ENCODE results near the gene C1orf232. TPM values are rescaled to one million over a fixed set of nuclear protein-coding genes. Genes with fewer than 3 reads are reported as not detected.

Gene C1orf232
- total RNA-seq, 4 donors from 2014 or later: not detected

DNA sequence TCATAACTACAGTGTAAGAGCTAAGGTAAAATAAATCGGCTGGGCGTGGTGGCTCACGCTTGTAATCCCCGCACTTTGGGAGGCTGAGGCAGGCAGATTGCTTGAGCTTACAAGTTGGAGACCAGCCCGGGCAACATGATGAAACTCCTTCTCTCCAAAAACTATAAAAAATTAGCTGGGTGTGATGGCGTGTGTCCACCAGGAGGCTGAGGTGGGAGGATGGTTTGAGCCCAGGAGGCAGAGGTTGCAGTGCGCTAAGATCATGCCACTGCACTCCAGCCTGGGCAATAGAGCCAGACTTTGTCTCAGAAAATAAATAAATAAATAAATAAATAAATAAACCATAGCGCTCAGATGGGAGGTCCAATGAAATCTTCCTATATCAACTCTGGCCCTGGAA is 26.6 kb downstream of the C1orf232 start:
- intact Hi-C loops (cut with DNase I; ENCODE audit: low total_unique reads): loop anchor here (10.0 kb wide), 1 partner anchor 107 kb away; no protein-coding TSS in a partner anchor
- in situ Hi-C loops (cut with MboI; ENCODE audit: low pct_ligation_motif_present in 1 of 4, low pct_unique_long_range_greater_than_20kb in 1 of 4, low sequenced_read_pairs in 3 of 4): loop anchor here in 2 of 4 donors (5.0 to 25.0 kb wide), 3 partner anchors 35 to 105 kb away; partner anchors contain the start of gene SLC30A2 (in 2 of the 2)

DNA sequence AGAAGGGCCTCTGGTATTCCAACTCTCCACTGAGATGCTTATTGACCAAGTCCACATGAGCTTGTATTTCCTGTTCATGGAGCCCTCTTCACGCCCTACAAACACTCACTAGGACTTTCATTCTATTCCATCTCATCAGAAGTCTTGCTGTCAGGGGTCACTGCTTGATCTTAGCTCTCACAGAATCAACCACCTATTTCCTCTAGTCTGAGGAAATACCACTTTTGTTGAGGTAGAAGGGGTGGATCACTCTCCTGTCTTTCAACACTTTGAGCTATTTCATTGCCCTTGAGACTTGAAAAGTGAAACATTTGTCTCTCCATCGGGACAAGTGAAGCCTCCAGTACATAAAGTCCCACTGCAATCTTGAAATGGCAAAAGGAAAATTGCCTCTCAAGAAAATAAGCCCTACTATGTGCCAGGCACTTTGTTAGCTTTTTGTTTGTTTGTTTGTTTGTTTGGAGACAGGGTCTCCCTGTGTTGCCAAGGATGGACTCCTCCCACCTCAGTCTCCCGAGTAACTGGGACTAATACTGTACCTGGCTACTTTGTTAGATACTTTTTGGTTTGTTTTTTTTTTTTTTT is 29.7 kb downstream of the C1orf232 start:
- Histone ChIP-seq H3K9me3 (no peaks in the 10 kb centered on the region), H3K4me3 (no peak overlapping the region), H3K36me3 (no peaks in the 10 kb centered on the region), H3K27me3 (no peaks in the 10 kb centered on the region), H3K27ac (no peak overlapping the region), H3K4me1 (no peaks in the 10 kb centered on the region)
- in situ Hi-C loops (cut with MboI; ENCODE audit: low pct_ligation_motif_present in 1 of 4, low pct_unique_long_range_greater_than_20kb in 1 of 4, low sequenced_read_pairs in 3 of 4): loop anchor here in 1 of 4 donors (25.0 kb wide), 1 partner anchor 102 kb away; the partner anchor contains the start of gene SLC30A2
- DNase-seq: no peak
- TF ChIP-seq POLR2AphosphoS5 (IDR thresholded peaks at IDR 0.05) (no peak), POLR2A (IDR thresholded peaks at IDR 0.05) (no peak)
- 65 to 74% methylated on average over 3 of the region's 3 CpGs for WGBS, 2 donors (ENCODE audit: low coverage in 1 of 2)
- intact Hi-C loops (cut with DNase I; ENCODE audit: low total_unique reads): no loop called here

More for the DNA sequence above, 26.6 kb downstream of the C1orf232 start:
- no peak for DNase-seq
- TF ChIP-seq, protein P1, sequence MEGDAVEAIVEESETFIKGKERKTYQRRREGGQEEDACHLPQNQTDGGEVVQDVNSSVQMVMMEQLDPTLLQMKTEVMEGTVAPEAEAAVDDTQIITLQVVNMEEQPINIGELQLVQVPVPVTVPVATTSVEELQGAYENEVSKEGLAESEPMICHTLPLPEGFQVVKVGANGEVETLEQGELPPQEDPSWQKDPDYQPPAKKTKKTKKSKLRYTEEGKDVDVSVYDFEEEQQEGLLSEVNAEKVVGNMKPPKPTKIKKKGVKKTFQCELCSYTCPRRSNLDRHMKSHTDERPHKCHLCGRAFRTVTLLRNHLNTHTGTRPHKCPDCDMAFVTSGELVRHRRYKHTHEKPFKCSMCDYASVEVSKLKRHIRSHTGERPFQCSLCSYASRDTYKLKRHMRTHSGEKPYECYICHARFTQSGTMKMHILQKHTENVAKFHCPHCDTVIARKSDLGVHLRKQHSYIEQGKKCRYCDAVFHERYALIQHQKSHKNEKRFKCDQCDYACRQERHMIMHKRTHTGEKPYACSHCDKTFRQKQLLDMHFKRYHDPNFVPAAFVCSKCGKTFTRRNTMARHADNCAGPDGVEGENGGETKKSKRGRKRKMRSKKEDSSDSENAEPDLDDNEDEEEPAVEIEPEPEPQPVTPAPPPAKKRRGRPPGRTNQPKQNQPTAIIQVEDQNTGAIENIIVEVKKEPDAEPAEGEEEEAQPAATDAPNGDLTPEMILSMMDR (IDR thresholded peaks at IDR 0.05): no peak
- TF ChIP-seq POLR2AphosphoS5 (IDR thresholded peaks at IDR 0.05) (no peak), POLR2A (IDR thresholded peaks at IDR 0.05) (no peak), EP300 (IDR thresholded peaks at IDR 0.05; ENCODE audit: low read depth) (no peak)
- 88 to 89% methylated on average over 3 to 8 of the region's 8 CpGs for WGBS, 2 donors (ENCODE audit: low coverage in 1 of 2)
- Histone ChIP-seq H3K27me3 (no peaks in the 10 kb centered on the region), H3K4me3 (no peak overlapping the region), H3K9me3 (no peaks in the 10 kb centered on the region), H3K36me3 (no peaks in the 10 kb centered on the region), H3K27ac (no peak overlapping the region), H3K4me1 (no peaks in the 10 kb centered on the region)

DNA sequence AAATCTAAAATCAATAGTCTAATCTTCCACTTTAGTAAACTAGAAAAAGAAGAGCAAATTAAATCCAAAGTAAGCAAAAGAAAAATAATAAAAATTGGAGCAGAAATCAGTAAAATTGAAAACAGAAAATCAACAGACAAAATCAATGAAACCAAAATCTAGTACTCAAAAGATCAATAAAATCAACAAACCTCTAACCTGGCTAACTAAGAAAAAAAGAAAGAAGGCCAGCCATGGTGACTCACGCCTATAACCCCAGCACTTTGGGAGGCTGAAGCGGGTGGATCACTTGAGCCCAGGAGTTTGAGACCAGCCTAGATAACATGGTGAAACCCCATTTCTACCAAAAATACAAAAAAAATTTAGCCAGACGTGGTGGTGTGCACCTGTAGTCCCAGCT is 34.3 kb downstream of the C1orf232 start:
- DNase-seq: no peak
- H3K27ac ChIP-seq: no peak overlapping the region
- 90% methylated on average over 3 of the region's 3 CpGs; no CpG with 5 or more reads in 1 of the 2 donors for WGBS, 2 donors (ENCODE audit: low coverage in 1 of 2)
- no peaks in the 10 kb centered on the region for H3K36me3 ChIP-seq
- H3K4me1 ChIP-seq: no peaks in the 10 kb centered on the region
- no peak for TF ChIP-seq POLR2AphosphoS5 (IDR thresholded peaks at IDR 0.05)
- TF ChIP-seq EP300 (IDR thresholded peaks at IDR 0.05; ENCODE audit: low read depth): no peak
- TF ChIP-seq, protein P1 (IDR thresholded peaks at IDR 0.05): no peak
- no peak for TF ChIP-seq POLR2A (IDR thresholded peaks at IDR 0.05)
- H3K4me3 ChIP-seq: no peak overlapping the region
- in situ Hi-C loops (cut with MboI; ENCODE audit: low pct_ligation_motif_present in 1 of 4, low pct_unique_long_range_greater_than_20kb in 1 of 4, low sequenced_read_pairs in 3 of 4): loop anchor here in 1 of 4 donors (25.0 kb wide), 1 partner anchor 97 kb away; the partner anchor contains the start of gene SLC30A2
- no peaks in the 10 kb centered on the region for H3K9me3 ChIP-seq
- intact Hi-C loops (cut with DNase I; ENCODE audit: low total_unique reads): no loop called here
- H3K27me3 ChIP-seq: no peaks in the 10 kb centered on the region

DNA sequence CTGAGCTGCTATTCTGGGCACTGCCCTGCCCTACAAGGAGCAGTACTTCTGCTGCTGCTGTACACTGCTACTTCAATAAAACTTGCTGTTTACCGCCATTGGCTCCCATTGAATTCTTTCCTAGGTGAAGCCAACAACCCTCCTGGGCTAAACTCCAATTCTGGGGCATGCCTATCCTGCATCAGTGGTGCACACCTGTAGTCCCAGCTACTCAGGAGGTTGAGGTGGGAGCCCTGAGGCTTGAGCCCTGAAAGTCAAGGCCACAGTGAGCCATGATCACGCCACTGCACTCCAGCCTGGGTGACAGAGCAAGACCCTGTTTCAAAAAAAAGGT is 36.0 kb downstream of the C1orf232 start:
- H3K27ac ChIP-seq: no peak overlapping the region
- H3K27me3 ChIP-seq: no peaks in the 10 kb centered on the region
- no peaks in the 10 kb centered on the region for H3K9me3 ChIP-seq
- H3K4me1 ChIP-seq: peaks cover 0 to 16% (median 8%) of the 10 kb centered on the region in 4 donors
- no peak for DNase-seq
- intact Hi-C loops (cut with DNase I; ENCODE audit: low total_unique reads): no loop called here
- in situ Hi-C loops (cut with MboI; ENCODE audit: low pct_ligation_motif_present in 1 of 4, low pct_unique_long_range_greater_than_20kb in 1 of 4, low sequenced_read_pairs in 3 of 4): loop anchor here in 1 of 4 donors (25.0 kb wide), 1 partner anchor 96 kb away; the partner anchor contains the start of gene SLC30A2
- no peak for TF ChIP-seq EP300 (IDR thresholded peaks at IDR 0.05; ENCODE audit: low read depth)
- TF ChIP-seq, protein P1 (IDR thresholded peaks at IDR 0.05): no peak
- TF ChIP-seq POLR2AphosphoS5 (IDR thresholded peaks at IDR 0.05): no peak
- TF ChIP-seq POLR2A (IDR thresholded peaks at IDR 0.05): no peak
- no peaks in the 10 kb centered on the region for H3K36me3 ChIP-seq
- WGBS, 2 donors (ENCODE audit: low coverage in 1 of 2): 71 to 90% methylated on average over 1 to 2 of the region's 2 CpGs
- H3K4me3 ChIP-seq: no peak overlapping the region

Measured in transverse colon (tissue), 4 donors.